Measurements from ENCODE around the gene PPM1N.

Gene PPM1N

DNA sequence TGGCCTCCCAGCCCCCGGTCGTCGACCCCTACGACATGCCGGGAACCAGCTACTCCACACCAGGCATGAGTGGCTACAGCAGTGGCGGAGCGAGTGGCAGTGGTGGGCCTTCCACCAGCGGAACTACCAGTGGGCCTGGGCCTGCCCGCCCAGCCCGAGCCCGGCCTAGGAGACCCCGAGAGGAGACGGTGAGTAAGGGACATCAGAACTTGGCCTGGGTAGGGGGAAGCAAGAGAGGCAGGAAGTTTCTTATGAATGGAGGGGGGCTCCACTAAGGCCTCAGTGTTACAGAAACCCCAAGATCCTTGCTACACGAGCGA lies 27.5 kb upstream of the PPM1N start:
- DNase-seq (ENCODE audit: low read depth in 2 of 2), result no peak

DNA sequence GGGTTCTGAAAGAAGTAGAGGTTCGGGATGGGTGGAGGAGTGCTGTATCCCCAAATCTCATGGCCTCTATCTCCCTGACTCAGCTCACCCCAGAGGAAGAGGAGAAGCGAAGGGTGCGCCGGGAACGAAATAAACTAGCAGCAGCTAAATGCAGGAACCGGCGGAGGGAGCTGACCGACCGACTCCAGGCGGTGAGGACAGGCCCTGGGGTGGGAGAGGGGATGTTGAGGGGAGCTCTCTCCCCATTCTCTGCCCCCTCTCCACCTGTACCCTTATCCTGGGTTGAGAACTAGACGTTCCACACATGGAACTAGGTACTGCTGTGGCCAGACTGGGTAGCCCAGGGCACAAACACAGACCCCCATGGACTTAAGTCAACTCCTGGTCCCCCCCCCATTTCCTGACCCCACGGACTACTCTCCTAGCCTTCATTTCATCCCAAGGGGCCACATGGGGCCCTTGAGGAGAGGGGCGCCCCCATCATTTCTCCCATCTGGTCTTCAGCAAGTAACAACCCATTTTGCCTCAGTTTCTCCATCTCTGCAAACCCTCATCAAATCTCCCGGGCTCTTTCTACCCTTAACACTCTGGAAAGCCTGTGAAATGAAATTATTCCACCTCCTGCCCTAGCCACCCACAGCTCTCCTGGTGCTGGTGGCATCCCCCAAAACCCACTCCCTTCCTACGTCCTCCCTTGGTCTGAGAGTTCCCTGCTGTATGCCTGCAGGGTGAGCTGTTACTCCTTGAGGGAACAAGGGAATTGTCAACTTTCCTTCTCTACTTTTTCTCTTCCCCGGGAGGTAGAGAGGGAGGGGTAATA lies 26.9 kb upstream of the PPM1N start:
- DNase-seq (ENCODE audit: low read depth in 2 of 2), result no peak

DNA sequence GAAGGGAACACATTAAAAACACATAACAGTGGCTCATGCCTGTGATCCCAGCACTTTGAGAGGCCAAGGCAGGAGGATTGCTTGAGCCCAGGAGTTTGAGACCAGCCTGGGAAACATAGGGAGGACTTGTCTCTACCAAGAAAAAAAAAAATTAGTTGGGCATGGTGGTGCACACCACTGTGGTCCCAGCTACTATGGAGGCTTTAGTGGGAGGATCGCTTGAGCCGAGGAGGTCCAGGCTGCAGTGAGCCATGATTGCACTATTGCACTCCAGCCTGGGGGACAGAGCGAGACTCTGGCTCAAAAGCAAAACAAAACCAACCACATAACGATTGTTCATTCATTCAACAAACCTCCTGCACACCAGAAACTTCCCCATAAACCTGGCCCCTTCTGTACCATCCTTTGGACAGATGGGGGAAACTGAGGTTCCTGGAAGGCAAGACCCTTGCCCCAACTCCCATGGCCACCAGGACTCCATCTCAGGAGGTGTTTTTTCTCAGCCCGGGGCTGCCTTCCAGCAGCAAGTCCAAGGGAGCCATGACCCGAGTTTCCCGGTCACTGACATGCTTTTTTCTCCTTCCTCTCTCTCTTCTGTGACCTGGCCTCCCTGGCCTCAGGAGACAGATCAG lies 26.2 kb upstream of the PPM1N start:
- no peak for DNase-seq (ENCODE audit: low read depth in 2 of 2)

DNA sequence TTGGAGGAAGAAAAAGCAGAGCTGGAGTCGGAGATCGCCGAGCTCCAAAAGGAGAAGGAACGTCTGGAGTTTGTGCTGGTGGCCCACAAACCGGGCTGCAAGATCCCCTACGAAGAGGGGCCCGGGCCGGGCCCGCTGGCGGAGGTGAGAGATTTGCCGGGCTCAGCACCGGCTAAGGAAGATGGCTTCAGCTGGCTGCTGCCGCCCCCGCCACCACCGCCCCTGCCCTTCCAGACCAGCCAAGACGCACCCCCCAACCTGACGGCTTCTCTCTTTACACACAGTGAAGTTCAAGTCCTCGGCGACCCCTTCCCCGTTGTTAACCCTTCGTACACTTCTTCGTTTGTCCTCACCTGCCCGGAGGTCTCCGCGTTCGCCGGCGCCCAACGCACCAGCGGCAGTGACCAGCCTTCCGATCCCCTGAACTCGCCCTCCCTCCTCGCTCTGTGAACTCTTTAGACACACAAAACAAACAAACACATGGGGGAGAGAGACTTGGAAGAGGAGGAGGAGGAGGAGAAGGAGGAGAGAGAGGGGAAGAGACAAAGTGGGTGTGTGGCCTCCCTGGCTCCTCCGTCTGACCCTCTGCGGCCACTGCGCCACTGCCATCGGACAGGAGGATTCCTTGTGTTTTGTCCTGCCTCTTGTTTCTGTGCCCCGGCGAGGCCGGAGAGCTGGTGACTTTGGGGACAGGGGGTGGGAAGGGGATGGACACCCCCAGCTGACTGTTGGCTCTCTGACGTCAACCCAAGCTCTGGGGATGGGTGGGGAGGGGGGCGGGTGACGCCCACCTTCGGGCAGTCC lies 25.5 kb upstream of the PPM1N start:
- DNase-seq (ENCODE audit: low read depth in 2 of 2), result no peak

DNA sequence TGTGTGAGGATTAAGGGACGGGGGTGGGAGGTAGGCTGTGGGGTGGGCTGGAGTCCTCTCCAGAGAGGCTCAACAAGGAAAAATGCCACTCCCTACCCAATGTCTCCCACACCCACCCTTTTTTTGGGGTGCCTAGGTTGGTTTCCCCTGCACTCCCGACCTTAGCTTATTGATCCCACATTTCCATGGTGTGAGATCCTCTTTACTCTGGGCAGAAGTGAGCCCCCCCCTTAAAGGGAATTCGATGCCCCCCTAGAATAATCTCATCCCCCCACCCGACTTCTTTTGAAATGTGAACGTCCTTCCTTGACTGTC lies 24.9 kb upstream of the PPM1N start:
- DNase-seq (ENCODE audit: low read depth in 2 of 2), result no peak

DNA sequence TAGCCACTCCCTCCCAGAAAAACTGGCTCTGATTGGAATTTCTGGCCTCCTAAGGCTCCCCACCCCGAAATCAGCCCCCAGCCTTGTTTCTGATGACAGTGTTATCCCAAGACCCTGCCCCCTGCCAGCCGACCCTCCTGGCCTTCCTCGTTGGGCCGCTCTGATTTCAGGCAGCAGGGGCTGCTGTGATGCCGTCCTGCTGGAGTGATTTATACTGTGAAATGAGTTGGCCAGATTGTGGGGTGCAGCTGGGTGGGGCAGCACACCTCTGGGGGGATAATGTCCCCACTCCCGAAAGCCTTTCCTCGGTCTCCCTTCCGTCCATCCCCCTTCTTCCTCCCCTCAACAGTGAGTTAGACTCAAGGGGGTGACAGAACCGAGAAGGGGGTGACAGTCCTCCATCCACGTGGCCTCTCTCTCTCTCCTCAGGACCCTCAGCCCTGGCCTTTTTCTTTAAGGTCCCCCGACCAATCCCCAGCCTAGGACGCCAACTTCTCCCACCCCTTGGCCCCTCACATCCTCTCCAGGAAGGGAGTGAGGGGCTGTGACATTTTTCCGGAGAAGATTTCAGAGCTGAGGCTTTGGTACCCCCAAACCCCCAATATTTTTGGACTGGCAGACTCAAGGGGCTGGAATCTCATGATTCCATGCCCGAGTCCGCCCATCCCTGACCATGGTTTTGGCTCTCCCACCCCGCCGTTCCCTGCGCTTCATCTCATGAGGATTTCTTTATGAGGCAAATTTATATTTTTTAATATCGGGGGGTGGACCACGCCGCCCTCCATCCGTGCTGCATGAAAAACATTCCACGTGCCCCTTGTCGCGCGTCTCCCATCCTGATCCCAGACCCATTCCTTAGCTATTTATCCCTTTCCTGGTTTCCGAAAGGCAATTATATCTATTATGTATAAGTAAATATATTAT lies 24.3 kb upstream of the PPM1N start:
- no peak for DNase-seq (ENCODE audit: low read depth in 2 of 2)

DNA sequence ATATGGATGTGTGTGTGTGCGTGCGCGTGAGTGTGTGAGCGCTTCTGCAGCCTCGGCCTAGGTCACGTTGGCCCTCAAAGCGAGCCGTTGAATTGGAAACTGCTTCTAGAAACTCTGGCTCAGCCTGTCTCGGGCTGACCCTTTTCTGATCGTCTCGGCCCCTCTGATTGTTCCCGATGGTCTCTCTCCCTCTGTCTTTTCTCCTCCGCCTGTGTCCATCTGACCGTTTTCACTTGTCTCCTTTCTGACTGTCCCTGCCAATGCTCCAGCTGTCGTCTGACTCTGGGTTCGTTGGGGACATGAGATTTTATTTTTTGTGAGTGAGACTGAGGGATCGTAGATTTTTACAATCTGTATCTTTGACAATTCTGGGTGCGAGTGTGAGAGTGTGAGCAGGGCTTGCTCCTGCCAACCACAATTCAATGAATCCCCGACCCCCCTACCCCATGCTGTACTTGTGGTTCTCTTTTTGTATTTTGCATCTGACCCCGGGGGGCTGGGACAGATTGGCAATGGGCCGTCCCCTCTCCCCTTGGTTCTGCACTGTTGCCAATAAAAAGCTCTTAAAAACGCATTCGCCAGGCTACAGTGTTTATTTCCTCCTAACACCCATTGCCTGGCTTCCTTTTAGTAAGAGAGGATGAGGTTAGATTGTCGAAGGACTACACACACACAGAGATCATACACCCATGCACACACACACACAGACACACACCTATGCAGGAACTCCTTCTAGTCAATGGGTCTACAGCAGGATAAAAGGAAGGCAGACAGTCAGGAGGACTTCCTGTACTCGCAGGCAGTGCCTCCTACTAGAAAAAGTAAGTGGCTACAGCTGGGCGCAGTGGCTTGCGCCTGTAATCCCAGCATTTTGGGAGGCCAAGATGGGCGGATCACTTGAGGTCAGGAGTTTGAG lies 23.4 kb upstream of the PPM1N start:
- DNase-seq (ENCODE audit: low read depth in 2 of 2), result no peak

DNA sequence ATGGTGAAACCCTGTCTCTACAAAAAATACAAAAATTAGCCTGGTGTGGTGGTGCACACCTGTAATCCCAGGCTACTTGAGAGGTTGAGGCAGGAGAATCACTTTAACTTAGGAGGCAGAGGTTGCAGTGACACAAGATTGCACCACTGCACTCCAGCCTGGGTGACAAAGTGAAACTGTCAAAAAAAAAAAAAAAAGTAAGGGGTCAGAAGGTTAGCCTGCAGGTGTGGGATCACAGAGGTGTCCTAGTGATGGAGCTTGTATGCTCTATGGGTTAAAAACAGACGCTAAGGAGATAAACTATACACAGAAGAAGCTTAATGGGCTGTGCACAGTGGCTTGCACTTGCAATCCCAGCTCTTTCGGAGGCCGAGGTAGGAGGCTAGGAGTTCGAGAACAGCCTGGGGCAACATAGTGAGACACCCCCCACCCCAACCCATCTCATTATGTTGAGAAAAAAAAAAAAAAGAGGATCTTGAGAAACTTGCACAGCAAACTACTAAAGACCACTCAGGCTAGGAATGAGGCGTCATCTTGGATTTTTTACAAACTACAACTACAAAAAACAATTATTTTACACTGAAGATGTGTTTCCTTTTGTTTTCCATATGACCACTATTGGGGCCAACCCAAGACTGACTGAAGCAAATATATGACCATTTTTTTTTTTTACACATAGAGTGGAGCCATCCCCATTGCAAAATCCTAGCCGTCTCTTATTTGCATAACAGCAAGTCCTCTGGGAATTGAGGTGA lies 22.5 kb upstream of the PPM1N start:
- no peak for DNase-seq (ENCODE audit: low read depth in 2 of 2)

DNA sequence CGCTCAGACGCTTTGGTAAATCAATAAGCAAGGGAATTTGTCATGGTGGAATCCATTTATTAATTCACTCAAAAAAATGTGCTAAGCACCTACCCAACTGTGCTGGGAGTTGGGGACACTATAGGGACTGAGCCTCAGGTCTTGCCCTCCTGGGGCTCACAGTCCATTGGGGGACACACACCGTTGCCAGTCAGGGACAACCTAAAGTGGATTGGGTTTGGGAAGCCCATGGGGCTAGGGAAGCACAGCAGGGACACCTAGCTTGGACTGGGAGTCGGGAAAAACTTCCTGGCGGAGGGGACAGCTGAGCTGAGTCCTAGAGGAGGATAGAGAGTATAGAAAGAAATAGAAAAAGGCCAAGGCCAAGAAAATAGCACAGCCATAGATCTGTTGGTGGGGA lies 21.9 kb upstream of the PPM1N start:
- no peak for DNase-seq (ENCODE audit: low read depth in 2 of 2)

DNA sequence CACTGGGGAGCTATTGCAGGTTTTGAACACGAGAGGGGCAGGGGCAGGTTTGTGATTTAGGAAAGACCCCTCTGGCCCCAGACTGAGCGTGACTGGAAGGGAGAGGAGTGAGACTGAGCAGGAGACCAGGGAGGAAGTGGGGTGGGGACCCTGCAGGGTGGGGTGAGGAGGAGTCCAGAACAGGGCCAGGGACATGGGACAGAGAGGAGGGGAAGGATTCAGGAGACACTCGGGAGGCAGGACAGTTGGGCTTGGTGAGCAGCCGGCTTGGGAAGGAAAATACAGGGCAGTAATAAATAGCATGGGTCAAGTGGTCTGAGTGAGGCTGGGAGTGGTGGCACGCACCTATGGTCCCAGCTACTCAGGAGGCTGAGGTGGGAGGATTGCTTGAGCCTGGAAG lies 21.1 kb upstream of the PPM1N start:
- DNase-seq (ENCODE audit: low read depth in 2 of 2), result no peak

DNA sequence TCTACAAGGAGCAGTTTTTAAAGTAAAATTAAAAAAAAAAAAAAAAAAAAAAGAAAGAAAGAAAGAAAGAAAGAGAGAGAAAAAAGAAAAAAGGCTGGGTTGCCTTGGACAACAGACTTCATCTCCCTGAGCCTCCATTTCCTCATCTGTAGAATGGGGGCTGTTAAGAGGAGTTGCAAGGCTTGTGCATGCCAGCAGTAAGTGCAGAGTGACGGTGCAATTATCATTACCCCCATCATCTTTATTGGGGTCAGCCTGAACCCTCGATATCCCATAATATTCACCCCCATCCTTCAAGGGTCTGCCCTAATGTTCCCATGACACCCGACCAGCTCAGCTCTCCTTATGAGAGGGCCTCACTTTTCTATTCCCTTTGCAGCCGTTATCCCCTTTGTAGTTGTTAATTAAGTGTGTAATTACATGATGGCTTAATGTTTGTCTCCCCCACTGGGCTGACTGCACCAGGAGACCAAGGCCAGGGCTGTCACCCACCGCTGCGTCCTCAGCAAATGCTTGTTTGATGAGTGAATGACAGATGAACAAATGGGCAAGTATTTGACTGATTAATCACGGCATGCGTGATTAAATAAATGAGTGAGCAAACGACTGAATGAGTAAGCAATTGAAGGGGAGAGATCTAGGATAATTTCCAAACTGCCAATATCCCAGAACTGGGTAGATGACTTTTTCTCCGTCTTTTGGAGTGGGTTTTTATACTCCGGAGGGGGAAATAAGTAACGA lies 20.4 kb upstream of the PPM1N start:
- no peak for DNase-seq (ENCODE audit: low read depth in 2 of 2)

DNA sequence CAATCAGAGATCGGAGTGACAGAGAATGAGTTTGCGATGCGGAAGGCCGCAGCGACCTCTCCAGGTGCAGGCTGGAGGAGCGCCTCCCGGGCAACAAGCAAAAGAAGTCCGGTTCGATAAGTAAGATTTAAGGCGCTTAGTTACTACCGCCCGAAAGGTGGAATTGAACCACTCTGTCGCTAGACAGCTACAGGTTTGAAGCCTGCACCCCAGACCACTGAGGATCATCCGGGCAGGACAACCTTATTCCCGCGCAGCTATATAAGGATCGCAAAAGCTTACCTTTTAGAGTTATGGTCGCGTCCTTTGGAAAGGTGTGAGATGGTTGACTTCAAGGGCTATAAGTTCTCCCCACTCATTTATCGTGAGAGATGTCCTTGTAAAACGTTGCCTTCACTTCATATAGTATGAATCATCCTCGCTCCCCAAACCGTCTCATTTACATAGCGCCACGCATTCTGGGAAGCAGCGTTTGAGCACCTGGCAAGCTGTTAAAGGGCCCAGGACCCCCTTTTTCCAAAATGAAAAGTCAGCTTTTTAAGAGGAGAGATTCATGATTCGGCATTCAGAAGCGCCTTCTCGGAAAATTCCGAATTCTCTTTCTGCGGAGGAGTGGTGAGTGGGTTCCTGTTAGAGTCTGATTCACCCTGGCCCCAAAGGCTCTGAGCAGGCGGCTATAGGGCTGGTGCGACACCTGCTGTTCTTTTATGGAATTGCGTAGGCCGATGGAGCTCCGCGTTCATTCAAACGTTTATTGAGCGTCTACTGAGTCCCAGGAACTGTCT lies 19.6 kb upstream of the PPM1N start:
- peak; percentile 74 to 84 for DNase-seq (ENCODE audit: low read depth in 2 of 2)

DNA sequence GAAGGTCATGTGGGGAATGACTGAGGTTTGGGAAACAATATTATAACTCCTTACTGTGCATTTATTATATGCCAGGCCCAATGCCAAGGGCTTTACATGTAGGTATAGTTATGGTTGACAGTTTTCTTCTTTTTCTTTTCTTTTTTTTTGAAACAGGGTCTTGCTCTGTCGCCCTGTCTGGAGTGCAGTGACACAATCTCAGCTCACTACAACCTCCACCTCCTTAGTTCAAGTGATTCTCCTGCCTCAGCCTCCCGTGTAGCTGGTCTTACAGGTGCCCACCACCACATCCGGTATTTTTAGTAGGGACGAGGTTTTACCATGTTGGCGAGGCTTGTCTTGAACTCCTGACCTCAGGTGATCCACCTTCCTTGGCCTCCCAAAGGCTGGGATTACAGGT lies 15.2 kb upstream of the PPM1N start:
- DNase-seq (ENCODE audit: low read depth in 2 of 2), result no peak

DNA sequence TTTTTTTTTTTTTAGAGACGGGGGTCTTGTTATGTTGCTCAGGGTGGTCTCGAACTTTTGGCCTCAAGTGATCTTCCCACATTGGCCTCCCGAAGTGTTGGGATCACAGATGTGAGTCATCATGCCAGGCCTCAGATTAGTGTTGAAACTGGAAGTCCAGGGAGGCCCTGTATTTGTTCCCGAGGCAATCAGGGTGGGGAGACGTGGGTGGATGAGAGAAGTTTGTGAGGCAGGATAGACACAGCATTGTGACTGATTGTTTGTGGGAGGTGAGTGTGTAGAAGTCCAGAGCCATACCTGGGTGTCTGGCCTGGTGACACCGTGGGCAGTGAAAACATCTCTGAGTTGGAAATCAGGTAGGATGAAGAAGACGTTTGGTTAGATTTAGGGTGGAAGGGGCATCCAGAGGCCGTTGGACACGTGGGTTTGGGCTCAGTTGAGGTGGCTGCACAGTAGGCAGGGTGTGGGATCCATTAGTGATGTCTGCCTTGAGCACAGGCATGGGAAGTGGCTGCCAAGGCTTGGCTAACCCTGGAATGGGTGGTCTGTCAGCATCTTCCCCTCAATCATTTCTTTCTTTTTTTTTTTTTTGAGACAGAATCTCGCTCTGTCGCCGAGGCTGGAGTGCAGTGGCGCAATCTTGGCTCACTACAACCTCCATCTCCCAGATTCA lies 13.8 kb upstream of the PPM1N start:
- no peak for DNase-seq (ENCODE audit: low read depth in 2 of 2)

DNA sequence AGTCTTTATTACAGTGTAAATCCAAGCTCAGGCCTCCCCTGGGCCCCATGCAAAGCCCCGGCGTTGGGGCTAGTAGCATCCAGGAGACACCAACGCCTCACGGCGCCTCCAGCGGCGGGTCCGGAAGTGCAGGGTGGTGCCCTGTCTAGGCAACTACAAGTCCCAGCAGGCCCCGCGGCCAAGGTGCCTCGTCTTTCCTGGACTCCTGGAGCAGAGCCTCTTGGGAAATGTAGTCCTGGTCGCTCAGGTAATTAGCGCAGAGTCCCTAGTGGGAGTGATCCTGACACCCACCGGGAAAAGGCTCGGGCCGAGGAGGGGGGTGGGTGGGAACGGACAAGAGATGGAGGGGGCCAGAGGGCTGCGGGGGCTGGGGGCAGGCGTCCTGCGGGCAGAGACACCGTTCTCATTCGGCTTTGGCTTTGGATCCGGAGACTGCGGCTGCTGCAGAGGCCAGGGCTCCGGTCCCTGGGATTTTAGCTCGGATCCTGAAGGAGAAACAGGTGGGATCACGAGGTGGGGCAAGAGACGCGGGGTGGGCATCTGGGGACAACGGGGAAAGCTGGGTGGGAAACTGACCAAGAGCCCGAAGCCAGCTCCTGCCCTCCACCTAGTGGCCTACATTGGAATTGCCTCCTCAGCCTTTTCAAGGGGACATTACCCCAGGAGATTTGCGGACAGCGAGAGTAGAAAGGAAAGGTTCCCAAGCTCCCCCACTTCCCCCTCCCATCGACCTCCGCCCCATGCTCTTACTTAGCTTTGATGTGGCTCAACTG lies 12.8 kb upstream of the PPM1N start:
- DNase-seq (ENCODE audit: low read depth in 2 of 2), result peak; percentile 92 to 97

DNA sequence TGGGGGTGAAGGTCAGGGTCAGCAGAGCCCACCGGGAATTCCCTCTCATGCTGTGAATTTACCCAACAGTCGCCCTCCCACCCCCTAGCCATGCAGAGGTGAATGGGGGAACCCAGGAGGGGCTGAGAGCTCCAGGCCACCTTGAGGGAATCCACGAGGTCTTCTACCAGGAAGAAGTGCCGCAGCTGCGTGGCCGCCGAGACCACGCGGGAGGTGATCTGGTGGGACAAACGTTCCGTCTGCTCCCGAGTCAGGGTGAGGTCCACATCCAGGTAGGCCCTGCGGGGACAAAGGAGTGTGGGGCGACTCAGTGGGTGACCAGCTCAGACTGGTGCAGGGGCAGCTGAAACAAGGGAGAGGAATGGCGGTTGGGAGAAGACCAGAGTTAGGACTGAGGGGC lies 9.5 kb upstream of the PPM1N start:
- no peak for DNase-seq (ENCODE audit: low read depth in 2 of 2)

DNA sequence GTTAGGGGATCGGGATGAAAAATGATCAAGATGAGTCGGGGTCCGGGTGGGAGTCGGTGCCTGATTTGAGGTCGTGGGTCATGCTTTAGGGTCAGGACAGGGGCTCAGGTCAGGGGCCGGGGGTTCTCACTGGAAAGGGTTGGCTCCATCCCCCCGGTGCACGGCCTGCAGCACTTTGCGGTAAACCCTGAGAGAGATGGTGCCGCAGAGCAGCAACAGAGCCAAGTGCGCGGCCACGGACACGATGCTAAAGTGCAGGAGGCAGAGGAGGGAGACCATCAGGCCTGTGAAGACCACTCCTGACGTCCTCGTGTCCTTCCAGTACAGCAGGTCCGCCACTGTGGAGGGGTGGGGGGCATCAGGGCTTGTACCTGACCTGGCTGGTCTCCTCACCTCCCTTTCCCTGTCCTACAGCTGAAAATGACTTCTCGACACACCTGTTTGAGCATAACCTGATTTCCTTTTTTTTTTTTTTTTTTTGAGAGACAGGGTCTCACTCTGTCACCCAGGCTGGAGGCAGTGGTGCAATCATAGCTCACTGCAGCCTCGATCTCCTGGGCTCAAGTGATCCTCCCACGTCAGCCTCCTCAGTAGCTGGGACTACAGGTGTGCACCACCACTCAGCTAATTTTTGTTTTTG lies 8.9 kb upstream of the PPM1N start:
- no peak for DNase-seq (ENCODE audit: low read depth in 2 of 2)
